GM19328 (cell line): ENCODE results near the gene RGS10.
"Not testable (repeated sequence)": the region's sequence is repeated elsewhere in the genome, so short reads cannot be mapped to it uniquely, and the experiment has no call there.

Experiments
- ATAC-seq: cut with Tn5 transposase; IDR thresholded peaks from one replicate; pipeline ENCODE4 v1.9.1; 2021; ENCODE audit warnings: mild to moderate bottlenecking, moderate library complexity; ENCODE audit not compliant: unreplicated experiment

RGS10 gene

GRCh38 chr10:119539359-119539825 is 3.1 kb downstream of the RGS10 start:
- ATAC-seq, result no peak

GRCh38 chr10:119538632-119539358 is 3.7 kb downstream of the RGS10 start:
- ATAC-seq, result no peak

GRCh38 chr10:119537953-119538630 is 4.4 kb downstream of the RGS10 start:
- no peak for ATAC-seq

- no peak for ATAC-seq
These were observed 6.0 kb downstream of the RGS10 start for GRCh38 chr10:119536508-119537025.

- no peak for ATAC-seq
These were observed 6.5 kb downstream of the RGS10 start for GRCh38 chr10:119535837-119536507.

- ATAC-seq, result no peak
These were observed 7.2 kb downstream of the RGS10 start for GRCh38 chr10:119535305-119535704.

- ATAC-seq, result no peak
These were observed 9.0 kb downstream of the RGS10 start for GRCh38 chr10:119533473-119533872.

GRCh38 chr10:119532791-119533190 is 9.7 kb downstream of the RGS10 start:
- not testable (repeated sequence) for ATAC-seq

GRCh38 chr10:119532251-119532650 is 10.3 kb downstream of the RGS10 start:
- ATAC-seq, result not testable (repeated sequence)

GRCh38 chr10:119531067-119531466 is 11.5 kb downstream of the RGS10 start:
- no peak for ATAC-seq

- ATAC-seq, result not testable (repeated sequence)
These were observed 13.8 kb downstream of the RGS10 start for GRCh38 chr10:119528663-119529237.

- ATAC-seq, result no peak
These were observed 15.6 kb downstream of the RGS10 start for GRCh38 chr10:119526621-119527592.

GRCh38 chr10:119526149-119526548 is 16.4 kb downstream of the RGS10 start:
- ATAC-seq, result no peak

- no peak for ATAC-seq
These were observed 17.4 kb downstream of the RGS10 start for GRCh38 chr10:119525116-119525515.

GRCh38 chr10:119524720-119525070 is 17.8 kb downstream of the RGS10 start:
- ATAC-seq, result no peak

GRCh38 chr10:119523895-119524719 is 18.4 kb downstream of the RGS10 start:
- no peak for ATAC-seq

GRCh38 chr10:119522747-119523426 is 19.6 kb downstream of the RGS10 start:
- ATAC-seq, result no peak

- no peak for ATAC-seq
These were observed 20.9 kb downstream of the RGS10 start for GRCh38 chr10:119521443-119522204.
